Measurements from ENCODE around the gene ACAD9. TPM values are rescaled to one million over a fixed set of nuclear protein-coding genes. Genes with fewer than 3 reads are reported as not detected.

Gene ACAD9
- total and polyA plus RNA-seq, 7 donors, result 16.2 to 40.5 (median 32.3) TPM

GRCh38 chr3:128910006-128910405, 30.6 kb downstream of the ACAD9 start:
- H3K27ac ChIP-seq, result no peak overlapping the region
- no peak for DNase-seq
- intact Hi-C loops (cut with DNase I), result no loop called here
- H3K9me3 ChIP-seq, result no peaks in the 10 kb centered on the region
- no peaks in the 10 kb centered on the region for H3K27me3 ChIP-seq
- no peaks in the 10 kb centered on the region for H3K4me1 ChIP-seq
- WGBS, 2 donors, result 80 to 92% methylated on average over 13 of the region's 13 CpGs
- H3K4me3 ChIP-seq, result no peak overlapping the region
- TF ChIP-seq POLR2A (IDR thresholded peaks at IDR 0.05), result no peak
- no peak for TF ChIP-seq CTCF (IDR thresholded peaks at IDR 0.05)
- no peak for TF ChIP-seq EP300 (IDR thresholded peaks at IDR 0.05)
- no peak for TF ChIP-seq POLR2AphosphoS5 (IDR thresholded peaks at IDR 0.05)
- peaks cover 29 to 100% (median 78%) of the 10 kb centered on the region in 4 donors for H3K36me3 ChIP-seq

DNA sequence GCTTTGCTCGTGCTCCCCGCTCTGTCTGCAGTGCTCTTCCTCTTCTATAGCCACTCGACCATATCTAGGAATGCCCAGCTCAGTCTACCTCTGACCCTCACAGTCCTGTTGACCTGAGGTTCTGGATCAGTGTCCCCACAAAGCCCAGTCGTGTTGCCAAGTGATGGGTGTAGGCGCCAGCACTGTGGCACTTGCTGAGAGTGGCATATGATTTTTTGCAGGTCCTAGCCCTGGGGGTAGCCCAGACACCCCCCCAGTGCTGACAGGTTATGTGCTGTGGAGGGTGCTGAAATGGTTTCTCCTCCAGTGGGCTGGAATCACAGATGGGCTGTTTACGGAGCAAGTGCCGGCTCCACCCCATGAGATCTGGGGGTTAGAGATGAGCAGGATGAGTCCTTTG, 32.5 kb downstream of the ACAD9 start:
- 94% methylated on average over 7 of the region's 7 CpGs for WGBS, 2 donors
- Histone ChIP-seq H3K4me3 (no peak overlapping the region), H3K4me1 (no peaks in the 10 kb centered on the region), H3K27ac (no peak overlapping the region), H3K9me3 (no peaks in the 10 kb centered on the region), H3K27me3 (no peaks in the 10 kb centered on the region), H3K36me3 (peaks cover 11 to 89% (median 62%) of the 10 kb centered on the region in 4 donors)
- TF ChIP-seq POLR2AphosphoS5 (IDR thresholded peaks at IDR 0.05) (no peak), CTCF (IDR thresholded peaks at IDR 0.05) (no peak), POLR2A (IDR thresholded peaks at IDR 0.05) (no peak), EP300 (IDR thresholded peaks at IDR 0.05) (no peak)
- no peak for DNase-seq
- intact Hi-C loops (cut with DNase I), result no loop called here

DNA sequence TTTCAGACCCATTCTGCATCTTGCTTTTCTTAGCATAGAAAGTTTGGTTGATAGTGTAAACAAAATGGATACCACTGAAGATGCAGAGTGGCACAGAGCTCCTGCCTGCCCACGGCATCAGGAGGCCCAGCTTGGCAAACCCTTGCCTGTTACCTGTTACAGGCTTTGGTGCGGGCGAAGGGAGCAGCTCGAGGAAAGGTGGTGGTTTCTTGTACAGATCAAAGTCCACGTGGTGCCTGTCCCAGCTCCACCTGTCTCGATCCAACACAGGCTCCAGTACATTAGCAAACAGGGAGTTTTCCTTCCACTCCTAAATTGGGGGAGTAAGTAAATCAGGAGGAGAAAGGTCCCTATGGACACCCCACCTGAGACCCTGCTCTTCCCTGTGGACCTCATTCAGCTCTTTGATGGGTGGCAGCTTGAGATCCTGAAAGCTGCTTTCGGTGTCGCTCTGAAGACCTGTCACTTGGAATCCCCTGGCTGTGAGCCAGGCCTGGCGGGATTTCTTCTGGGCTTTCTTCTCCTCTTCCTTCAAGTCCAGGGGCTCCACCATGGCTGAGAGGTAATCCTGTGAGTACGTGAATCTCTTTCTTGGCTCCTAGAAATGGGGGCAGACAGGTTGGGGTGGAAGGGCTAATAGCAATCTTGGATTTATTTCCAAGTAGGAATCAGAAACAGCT, 35.7 kb downstream of the ACAD9 start:
- Histone ChIP-seq H3K4me1 (no peaks in the 10 kb centered on the region), H3K36me3 (peaks cover 7 to 57% (median 34%) of the 10 kb centered on the region in 4 donors), H3K27ac (no peak overlapping the region), H3K4me3 (no peak overlapping the region), H3K9me3 (no peaks in the 10 kb centered on the region), H3K27me3 (no peaks in the 10 kb centered on the region)
- TF ChIP-seq EP300 (IDR thresholded peaks at IDR 0.05) (no peak), CTCF (IDR thresholded peaks at IDR 0.05) (no peak), POLR2A (IDR thresholded peaks at IDR 0.05) (no peak), POLR2AphosphoS5 (IDR thresholded peaks at IDR 0.05) (no peak)
- intact Hi-C loops (cut with DNase I), result no loop called here
- no peak for DNase-seq
- 84 to 93% methylated on average over 10 of the region's 10 CpGs for WGBS, 2 donors

DNA sequence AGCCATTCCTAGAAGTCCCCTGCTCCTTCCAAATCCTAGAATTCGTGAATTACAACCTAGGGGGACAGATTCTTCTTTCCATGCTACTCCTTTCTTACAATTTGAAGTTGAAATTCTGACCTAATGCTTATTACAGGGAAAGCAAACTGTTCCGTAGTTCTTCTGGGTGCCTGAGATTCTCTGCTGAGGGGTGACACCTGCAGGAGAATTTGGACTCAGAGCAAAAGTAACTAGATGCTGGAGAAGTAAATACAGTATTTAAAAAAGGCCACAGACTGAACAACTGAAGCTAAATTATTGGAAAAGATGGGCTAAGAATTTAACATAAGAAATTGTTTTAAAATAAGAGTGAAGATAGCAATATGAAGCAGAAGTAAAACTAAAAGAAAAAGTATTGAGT, 37.9 kb downstream of the ACAD9 start:
- Histone ChIP-seq H3K36me3 (peaks cover 6 to 35% (median 16%) of the 10 kb centered on the region in 4 donors), H3K27ac (no peak overlapping the region), H3K9me3 (no peaks in the 10 kb centered on the region), H3K27me3 (no peaks in the 10 kb centered on the region), H3K4me1 (no peaks in the 10 kb centered on the region), H3K4me3 (no peak overlapping the region)
- intact Hi-C loops (cut with DNase I), result no loop called here
- no peak for DNase-seq
- TF ChIP-seq POLR2AphosphoS5 (IDR thresholded peaks at IDR 0.05), result no peak
- TF ChIP-seq EP300 (IDR thresholded peaks at IDR 0.05), result no peak
- TF ChIP-seq CTCF (IDR thresholded peaks at IDR 0.05), result no peak
- TF ChIP-seq POLR2A (IDR thresholded peaks at IDR 0.05), result no peak
- WGBS, 2 donors, result 73 to 80% methylated on average over 2 of the region's 2 CpGs

- Histone ChIP-seq H3K4me3 (no peak overlapping the region), H3K27ac (no peak overlapping the region), H3K9me3 (no peaks in the 10 kb centered on the region), H3K27me3 (no peaks in the 10 kb centered on the region), H3K4me1 (no peaks in the 10 kb centered on the region), H3K36me3 (peaks cover 0 to 8% (median 0%) of the 10 kb centered on the region in 4 donors)
- DNase-seq, result no peak
- intact Hi-C loops (cut with DNase I), result no loop called here
- 98 to 100% methylated on average over 1 of the region's 1 CpG for WGBS, 2 donors
- no peak for TF ChIP-seq CTCF (IDR thresholded peaks at IDR 0.05)
- TF ChIP-seq POLR2AphosphoS5 (IDR thresholded peaks at IDR 0.05), result no peak
- no peak for TF ChIP-seq EP300 (IDR thresholded peaks at IDR 0.05)
- no peak for TF ChIP-seq POLR2A (IDR thresholded peaks at IDR 0.05)
Measured at GRCh38 chr3:128919988-128920387, 40.6 kb downstream of the ACAD9 start.

Data from sigmoid colon (tissue), 7 donors.